ENCODE measurements around the gene TLCD2. TPM values are rescaled to one million over a fixed set of nuclear protein-coding genes. Genes with fewer than 3 reads are reported as not detected.

The TLCD2 gene
- total and polyA plus RNA-seq, 2 of the 13 experiments (the other 11 are each of a cell fraction or from before 2014, with no cell fraction given): 0.90 to 1.1 TPM

DNA sequence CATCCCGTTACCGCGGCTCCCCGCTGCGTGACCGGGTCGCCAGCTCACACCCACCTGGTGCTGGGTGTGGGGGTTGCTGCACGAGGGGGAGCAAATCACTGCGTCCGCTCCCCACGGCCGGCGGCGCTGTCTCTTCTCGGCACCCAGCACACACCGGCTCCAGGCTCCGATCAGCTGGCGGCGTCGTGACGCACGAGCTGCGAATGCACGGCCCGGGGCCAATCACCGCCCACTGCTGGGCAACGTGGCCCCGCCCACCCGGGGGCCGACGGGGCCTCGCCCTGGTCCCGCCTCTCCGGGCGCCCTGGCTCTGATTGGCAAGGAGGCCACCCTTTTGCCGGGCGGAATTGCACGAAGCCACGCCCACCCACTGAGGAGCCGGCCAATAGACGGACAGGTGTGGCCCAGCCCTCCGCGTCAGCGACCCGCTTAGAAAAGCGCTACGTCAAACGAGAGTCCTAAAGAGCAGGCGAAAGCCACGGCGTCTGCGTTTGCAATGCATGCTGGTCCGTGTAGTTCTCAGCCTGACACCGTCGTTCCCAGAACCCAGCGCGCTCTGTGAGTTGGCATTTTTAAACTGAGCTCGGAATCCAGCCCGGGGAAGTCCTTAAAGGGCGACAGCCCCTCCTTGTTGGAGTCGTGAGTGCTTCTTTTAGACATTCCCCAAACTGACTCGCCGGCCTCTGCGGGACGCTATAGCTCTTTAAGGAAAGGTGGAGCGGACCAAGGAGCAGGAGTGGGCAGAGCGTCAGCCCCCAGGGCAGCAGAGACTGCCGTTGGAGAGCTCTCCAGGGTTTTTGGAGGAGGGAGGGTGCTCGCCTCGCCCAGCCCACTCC is 6.1 kb upstream of the TLCD2 start (continued):
- TF ChIP-seq TBX2 (CRISPR knock-in tag; IDR thresholded peaks at IDR 0.05; ENCODE audit: borderline replicate concordance) (peak; percentile 74), MED1 (CRISPR knock-in tag; IDR thresholded peaks at IDR 0.05) (0 out of 2 replicates have a peak, but pooled peaks have one; percentile 38), SRSF9 (IDR thresholded peaks at IDR 0.05; ENCODE audit: borderline replicate concordance, insufficient read depth, low read depth, low read length, poor library complexity, severe bottlenecking) (no peak), ZSCAN30 (CRISPR knock-in tag; IDR thresholded peaks at IDR 0.05) (no peak), HNRNPLL (IDR thresholded peaks at IDR 0.05; ENCODE audit: low read depth, low read length, poor library complexity, severe bottlenecking) (peak; percentile 77), STAG1 (CRISPR knock-in tag; IDR thresholded peaks at IDR 0.05) (peak; percentile 15; the same call in 1 of the 2 replicates), ZNF101 (CRISPR knock-in tag; IDR thresholded peaks at IDR 0.05; ENCODE audit: borderline replicate concordance, low read depth) (no peak)
- TF ChIP-seq, protein P1, sequence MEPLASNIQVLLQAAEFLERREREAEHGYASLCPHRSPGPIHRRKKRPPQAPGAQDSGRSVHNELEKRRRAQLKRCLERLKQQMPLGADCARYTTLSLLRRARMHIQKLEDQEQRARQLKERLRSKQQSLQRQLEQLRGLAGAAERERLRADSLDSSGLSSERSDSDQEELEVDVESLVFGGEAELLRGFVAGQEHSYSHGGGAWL (CRISPR knock-in tag; IDR thresholded peaks at IDR 0.05): peak; percentile 94

DNA sequence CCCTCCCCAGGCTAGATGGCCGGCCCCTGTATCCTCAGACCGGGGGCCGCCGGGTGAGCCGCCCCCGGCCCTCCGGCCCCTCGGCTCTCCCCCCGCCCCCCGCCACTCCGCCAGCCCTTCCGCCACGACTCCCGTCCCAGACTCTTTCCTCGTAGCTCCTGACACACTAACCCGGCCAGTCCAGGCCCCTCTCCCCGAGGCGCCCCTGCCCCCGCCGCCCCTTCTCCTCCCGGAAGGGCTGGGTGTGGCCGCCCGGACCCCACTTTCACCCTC is 5.6 kb upstream of the TLCD2 start:
- peaks cover 12% of the 10 kb centered on the region for H3K79me2 ChIP-seq (ENCODE audit: insufficient read depth, low read length)
- WGBS (ENCODE audit: low lambda C conversion rate): 0% methylated on average over 3 of the region's 23 CpGs
- peak overlapping the region; percentile 86 to 97 (median 90) for H3K4me3 ChIP-seq (replicated peaks in 1 of 3; ENCODE audit: insufficient read depth in 1 of 3, low read depth in 2 of 3, low read length in 3 of 3)
- ATAC-seq (no peak), DNase-seq (ENCODE audit: low spot score) (no peak), FAIRE-seq (no peak)
- in situ Hi-C loops (cut with HindIII; ENCODE audit: extremely low pct_ligation_motif_present, low pct_unique_long_range_greater_than_20kb) (loop anchor here (5.0 to 25.0 kb wide), 2 partner anchors 52 to 322 kb away; partner anchors contain the start of genes DPH1, OVCA2 and RTN4RL1), intact Hi-C loops (cut with micrococcal nuclease; ENCODE audit: unreplicated experiment) (loop anchor here (2.0 to 10.0 kb wide), 4 partner anchors 27 to 149 kb away; partner anchors contain the start of genes PRPF8, SERPINF1 and SERPINF2)
- peak overlapping the region; percentile 90 for H3K4me2 ChIP-seq (ENCODE audit: low read depth, low read length)
- no peaks in the 10 kb centered on the region; a peak in 1 of 5 replicates for H3K27me3 ChIP-seq (ENCODE audit: control insufficient read depth in 1 of 2, insufficient read depth in 2 of 2, low read length in 2 of 2)
- no peak overlapping the region for H2AFZ ChIP-seq (ENCODE audit: low read length)
- peaks cover 6 to 19% of the 10 kb centered on the region in 2 experiments for H3K36me3 ChIP-seq (replicated peaks in 1 of 2; ENCODE audit: control insufficient read depth in 1 of 2, insufficient read depth in 2 of 2, low read length in 2 of 2)
- H4K20me1 ChIP-seq (ENCODE audit: insufficient read depth, low read length): peaks cover 10% of the 10 kb centered on the region
- BruUV-seq (replicated peaks): no TSS peak
- peak overlapping the region; percentile 95 for H3K27ac ChIP-seq (ENCODE audit: extremely low read length, insufficient read depth, low read length)
- POLR2A ChIA-PET: interaction anchor here (0.6 to 17.5 kb wide), 23 partner anchors 10 to 280 kb away, joined by 3 to 480 read pairs (median 7); partner anchors contain the start of genes RILP, RPA1, SERPINF1 and SERPINF2
- peaks cover 50% of the 10 kb centered on the region for H3K4me1 ChIP-seq (ENCODE audit: insufficient read depth, low read length)
- H3K9ac ChIP-seq (ENCODE audit: insufficient read depth, low read depth, low read length): peak overlapping the region; percentile 83
- CTCF ChIA-PET (ENCODE audit: low intra/inter-chr PET ratio, low total read pairs): no interaction called here
- H3K9me3 ChIP-seq (ENCODE audit: low read length): no peaks in the 10 kb centered on the region
- TF ChIP-seq ZNF552 (CRISPR knock-in tag; IDR thresholded peaks at IDR 0.05; ENCODE audit: borderline replicate concordance) (no peak), ZNF224 (CRISPR knock-in tag; IDR thresholded peaks at IDR 0.05) (peak; percentile 25; the same call in 1 of the 2 replicates), NFYB (CRISPR knock-in tag; IDR thresholded peaks at IDR 0.05) (no peak), MTF1 (CRISPR knock-in tag; IDR thresholded peaks at IDR 0.05) (no peak), SAP130 (CRISPR knock-in tag; IDR thresholded peaks at IDR 0.05; ENCODE audit: low read depth) (no peak), ZNF720 (CRISPR knock-in tag; IDR thresholded peaks at IDR 0.05) (no peak), AHR (CRISPR knock-in tag; IDR thresholded peaks at IDR 0.05) (no peak), TAF1 (CRISPR knock-in tag; IDR thresholded peaks at IDR 0.05) (no peak)
- TF ChIP-seq, protein P2, sequence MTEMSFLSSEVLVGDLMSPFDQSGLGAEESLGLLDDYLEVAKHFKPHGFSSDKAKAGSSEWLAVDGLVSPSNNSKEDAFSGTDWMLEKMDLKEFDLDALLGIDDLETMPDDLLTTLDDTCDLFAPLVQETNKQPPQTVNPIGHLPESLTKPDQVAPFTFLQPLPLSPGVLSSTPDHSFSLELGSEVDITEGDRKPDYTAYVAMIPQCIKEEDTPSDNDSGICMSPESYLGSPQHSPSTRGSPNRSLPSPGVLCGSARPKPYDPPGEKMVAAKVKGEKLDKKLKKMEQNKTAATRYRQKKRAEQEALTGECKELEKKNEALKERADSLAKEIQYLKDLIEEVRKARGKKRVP (CRISPR knock-in tag; IDR thresholded peaks at IDR 0.05): 0 out of 4 replicates have a peak, but pooled peaks of 1 of the 2 experiments have one; percentile 29

Measured in HepG2 (cell line).